MCF 10A (cell line): Measurements from ENCODE around the gene FADS1. TPM values are rescaled to one million over a fixed set of nuclear protein-coding genes. Genes with fewer than 3 reads are reported as not detected.

Experiments
- BruUV-seq: library from RNA; stranded (reverse); fragments of 400-500 nt; replicated peaks from 2 replicates; lab custom pipeline; 2021; lab: Mats Ljungman, UMichigan
- CTCF ChIA-PET: fragments of 300-600 bp; sonication (Branson Sonifier 250); formaldehyde crosslinking; extraction: SDS; loops from one replicate; lab custom pipeline; 2021; ENCODE audit warnings: antibody characterized with exemption, inconsistent platforms; lab: Yijun Ruan, JAX
- POLR2A ChIA-PET: fragments of 300-600, 350-650 bp; sonication (Branson Sonifier 250); formaldehyde crosslinking; extraction: SDS; loops from one replicate; lab custom pipeline; 2020; ENCODE audit warnings: antibody characterized with exemption, inconsistent platforms; lab: Yijun Ruan, JAX
- DNase-seq: peaks from one replicate; pipeline ENCODE4 v3.0.0-alpha.2; 2018; ENCODE audit not compliant: unreplicated experiment
- H3K27ac Mint-ChIP-seq: one replicate; pipeline ENCODE4 v1.8.0; 2022; ENCODE audit warnings: mild to moderate bottlenecking, low read depth, mixed read lengths; ENCODE audit not compliant: unreplicated experiment
- H3K27me3 Mint-ChIP-seq: one replicate; pipeline ENCODE4 v1.8.0; 2022; ENCODE audit warnings: mixed read lengths; ENCODE audit not compliant: insufficient read depth, unreplicated experiment
- H3K36me3 Mint-ChIP-seq: one replicate; pipeline ENCODE4 v1.8.0; 2022; ENCODE audit warnings: mild to moderate bottlenecking, moderate library complexity, mixed read lengths; ENCODE audit not compliant: insufficient read depth, unreplicated experiment
- H3K4me1 Mint-ChIP-seq: one replicate; pipeline ENCODE4 v1.8.0; 2022; ENCODE audit warnings: mixed read lengths; ENCODE audit not compliant: insufficient read depth, unreplicated experiment
- H3K4me3 Mint-ChIP-seq: one replicate; pipeline ENCODE4 v1.8.0; 2022; ENCODE audit warnings: mild to moderate bottlenecking, moderate library complexity, mixed read lengths; ENCODE audit not compliant: unreplicated experiment
- H3K9me3 Mint-ChIP-seq: one replicate; pipeline ENCODE4 v1.8.0; 2022; ENCODE audit warnings: mixed read lengths; ENCODE audit not compliant: unreplicated experiment
- intact Hi-C: fragments of 100-400 bp; cut with micrococcal nuclease; formaldehyde crosslinking; loops from 2 replicates; pipeline ENCODE4 v1.14.1; 2022
- total RNA-seq: library from RNA; stranded (reverse); gene quantifications from 2 replicates; pipeline ENCODE4 v1.2.3, GENCODE V29; 2022
- TF ChIP-seq, protein P1 (sequence below): fragments of 200-600 bp; IDR thresholded peaks from one replicate; pipeline ENCODE4 v1.8.0; 2022; ENCODE audit warnings: antibody characterized with exemption, mild to moderate bottlenecking; ENCODE audit not compliant: unreplicated experiment

Gene FADS1
- total RNA-seq, 1 experiment from 2014 or later, result 27.5 TPM

DNA sequence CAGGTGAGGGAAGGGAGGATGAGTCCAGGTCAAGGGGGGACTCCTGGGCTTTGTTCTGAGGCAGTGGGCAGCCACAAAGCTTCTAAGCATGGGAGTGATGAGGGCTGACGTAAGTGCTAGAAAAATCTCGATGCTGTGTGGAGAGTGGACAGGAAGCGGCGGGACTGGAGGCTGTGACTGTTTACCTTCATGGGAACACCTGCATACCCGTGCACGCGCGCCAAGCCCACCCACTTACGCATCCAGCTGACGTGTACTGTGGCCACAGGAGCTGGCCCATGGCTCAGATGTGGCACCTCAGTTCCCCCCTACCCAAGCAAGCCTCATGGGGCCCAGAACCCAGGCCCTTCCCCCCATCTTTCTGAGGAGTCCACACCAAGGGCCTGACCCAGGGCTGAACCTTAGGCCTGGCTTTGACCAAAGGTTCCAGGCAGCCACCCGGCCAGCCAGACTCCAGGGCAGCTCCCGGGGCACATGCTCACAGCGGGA is 50.4 kb downstream of the FADS1 start:
- no peak overlapping the region for H3K4me3 Mint-ChIP-seq
- intact Hi-C loops, result no loop called here
- H3K4me1 Mint-ChIP-seq, result peaks cover 5% of the 10 kb centered on the region
- H3K36me3 Mint-ChIP-seq, result no peaks in the 10 kb centered on the region
- BruUV-seq, result no TSS peak
- no peak overlapping the region for H3K27ac Mint-ChIP-seq
- POLR2A ChIA-PET, result no interaction called here
- no peaks in the 10 kb centered on the region for H3K9me3 Mint-ChIP-seq
- CTCF ChIA-PET, result interaction anchor here (0.6 to 1.1 kb wide), 5 partner anchors 18 to 453 kb away, joined by 3 to 4 read pairs (median 3); no protein-coding TSS in a partner anchor
- H3K27me3 Mint-ChIP-seq, result peaks cover 10% of the 10 kb centered on the region
- no peak for DNase-seq
- TF ChIP-seq, protein P1, sequence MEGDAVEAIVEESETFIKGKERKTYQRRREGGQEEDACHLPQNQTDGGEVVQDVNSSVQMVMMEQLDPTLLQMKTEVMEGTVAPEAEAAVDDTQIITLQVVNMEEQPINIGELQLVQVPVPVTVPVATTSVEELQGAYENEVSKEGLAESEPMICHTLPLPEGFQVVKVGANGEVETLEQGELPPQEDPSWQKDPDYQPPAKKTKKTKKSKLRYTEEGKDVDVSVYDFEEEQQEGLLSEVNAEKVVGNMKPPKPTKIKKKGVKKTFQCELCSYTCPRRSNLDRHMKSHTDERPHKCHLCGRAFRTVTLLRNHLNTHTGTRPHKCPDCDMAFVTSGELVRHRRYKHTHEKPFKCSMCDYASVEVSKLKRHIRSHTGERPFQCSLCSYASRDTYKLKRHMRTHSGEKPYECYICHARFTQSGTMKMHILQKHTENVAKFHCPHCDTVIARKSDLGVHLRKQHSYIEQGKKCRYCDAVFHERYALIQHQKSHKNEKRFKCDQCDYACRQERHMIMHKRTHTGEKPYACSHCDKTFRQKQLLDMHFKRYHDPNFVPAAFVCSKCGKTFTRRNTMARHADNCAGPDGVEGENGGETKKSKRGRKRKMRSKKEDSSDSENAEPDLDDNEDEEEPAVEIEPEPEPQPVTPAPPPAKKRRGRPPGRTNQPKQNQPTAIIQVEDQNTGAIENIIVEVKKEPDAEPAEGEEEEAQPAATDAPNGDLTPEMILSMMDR, result no peak

DNA sequence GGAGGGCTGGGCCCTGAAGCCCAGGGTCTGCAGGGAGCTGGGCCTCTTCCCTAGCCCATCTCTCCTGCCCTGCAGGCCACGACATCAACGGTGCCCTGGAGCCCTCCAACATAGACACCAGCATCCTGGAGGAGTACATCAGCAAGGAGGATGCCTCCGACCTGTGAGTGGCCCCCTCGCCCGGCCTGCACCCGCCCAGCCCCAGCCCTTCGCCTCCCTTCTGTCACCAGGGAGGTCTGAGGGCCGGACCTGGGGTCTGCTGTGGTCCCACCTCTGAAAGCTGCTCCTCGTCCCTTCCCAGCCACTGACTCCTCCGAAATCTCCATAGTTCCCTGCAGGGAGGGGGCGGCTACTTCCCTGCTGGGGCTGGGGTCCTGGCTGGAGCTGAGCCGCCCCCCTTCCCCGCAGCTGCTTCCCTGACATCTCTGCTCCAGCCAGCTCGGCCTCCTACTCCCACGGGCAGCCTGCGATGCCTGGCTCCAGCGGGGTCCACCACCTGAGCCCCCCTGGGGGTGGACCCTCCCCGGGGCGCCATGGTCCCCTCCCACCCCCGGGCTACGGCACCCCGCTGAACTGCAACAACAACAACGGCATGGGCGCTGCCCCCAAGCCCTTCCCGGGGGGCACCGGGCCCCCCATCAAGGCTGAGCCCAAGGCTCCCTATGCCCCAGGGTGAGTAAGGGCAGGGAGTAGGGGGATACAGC is 51.1 kb downstream of the FADS1 start:
- ChIA-PET CTCF (interaction anchor here (0.9 to 1.4 kb wide), 4 partner anchors 17 to 32 kb away, joined by 3 to 6 read pairs (median 3); no protein-coding TSS in a partner anchor), POLR2A (no interaction called here)
- H3K36me3 Mint-ChIP-seq, result no peaks in the 10 kb centered on the region
- no peak overlapping the region for H3K27ac Mint-ChIP-seq
- intact Hi-C loops, result no loop called here
- no peaks in the 10 kb centered on the region for H3K9me3 Mint-ChIP-seq
- TF ChIP-seq, protein P1, result no peak
- peaks cover 5% of the 10 kb centered on the region for H3K4me1 Mint-ChIP-seq
- no peak for DNase-seq
- no TSS peak for BruUV-seq
- peaks cover 10% of the 10 kb centered on the region for H3K27me3 Mint-ChIP-seq
- H3K4me3 Mint-ChIP-seq, result no peak overlapping the region

DNA sequence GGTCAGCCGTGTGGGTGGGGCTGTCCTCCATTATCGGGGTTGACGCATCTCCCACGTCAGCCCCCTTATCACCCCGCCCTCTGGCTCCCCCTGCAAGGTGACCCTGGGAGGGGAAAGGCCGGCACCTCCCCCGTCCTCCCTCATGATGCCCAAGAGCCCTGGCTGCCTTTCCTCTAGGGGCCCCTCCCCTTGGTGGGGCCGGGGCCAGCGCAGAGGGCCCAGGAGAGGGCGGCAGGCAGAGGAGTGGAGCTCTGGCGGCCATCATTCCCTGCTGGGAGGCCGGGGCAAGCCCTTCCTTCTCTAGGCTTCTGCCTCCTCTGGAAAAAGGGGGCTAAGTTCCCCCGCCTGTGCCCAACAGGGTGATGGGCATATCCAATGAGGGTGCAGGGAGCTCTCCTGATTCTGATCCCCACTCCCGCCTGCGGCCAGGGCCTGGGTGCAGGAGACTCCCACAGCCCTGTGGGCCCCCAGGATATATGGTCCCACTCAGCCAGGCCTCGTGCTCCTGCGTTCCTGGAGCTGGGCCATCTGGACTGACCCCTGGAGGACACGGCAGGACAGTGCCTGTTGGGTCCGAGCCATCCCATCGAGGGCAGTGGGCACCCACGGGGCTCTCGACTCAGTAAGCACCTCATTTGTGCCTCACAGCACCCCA is 52.1 kb downstream of the FADS1 start:
- BruUV-seq, result no TSS peak
- ChIA-PET POLR2A (interaction anchor here (0.6 kb wide), 1 partner anchor 82 kb away, joined by 3 read pairs; no protein-coding TSS in a partner anchor), CTCF (interaction anchor here (1.0 to 1.6 kb wide), 3 partner anchors 16 to 24 kb away, joined by 3 to 6 read pairs (median 5); no protein-coding TSS in a partner anchor)
- no peak overlapping the region for H3K4me3 Mint-ChIP-seq
- H3K27me3 Mint-ChIP-seq, result peaks cover 10% of the 10 kb centered on the region
- no peak for DNase-seq
- H3K27ac Mint-ChIP-seq, result no peak overlapping the region
- H3K9me3 Mint-ChIP-seq, result no peaks in the 10 kb centered on the region
- H3K4me1 Mint-ChIP-seq, result peaks cover 5% of the 10 kb centered on the region
- no peaks in the 10 kb centered on the region for H3K36me3 Mint-ChIP-seq
- TF ChIP-seq, protein P1, result no peak
- intact Hi-C loops, result no loop called here

DNA sequence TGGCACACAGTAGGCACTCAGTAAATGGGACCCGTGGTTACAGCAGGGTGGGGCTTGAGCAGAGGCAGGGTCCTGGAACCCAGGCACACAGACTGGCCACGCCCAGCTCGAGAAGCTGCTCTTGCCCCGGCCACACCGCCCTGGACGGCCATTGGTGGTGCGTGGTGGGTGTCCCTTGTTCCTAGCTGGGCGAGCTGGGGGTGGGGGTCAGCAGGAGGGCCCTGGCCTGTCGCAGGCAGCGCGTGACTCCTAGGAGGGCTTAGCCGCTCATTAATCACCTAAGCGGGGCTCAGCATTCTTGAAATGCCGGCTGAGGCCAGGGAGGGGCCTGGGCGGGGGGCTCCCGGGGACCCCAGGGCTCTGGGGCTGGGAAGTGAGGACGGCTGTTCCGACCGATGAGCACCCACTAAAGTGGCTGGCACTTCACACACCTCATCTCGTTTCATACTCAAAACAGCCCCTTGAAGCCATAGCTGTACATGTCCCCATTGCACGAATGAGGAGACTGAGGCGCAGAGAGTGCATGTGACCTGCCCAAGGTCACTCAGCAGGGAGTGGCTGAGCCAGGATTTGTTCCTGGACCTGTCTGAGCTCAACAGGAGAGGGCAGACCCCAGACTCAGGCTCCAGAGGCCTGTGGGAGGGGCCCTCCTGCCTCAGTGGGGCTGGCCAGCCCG is 52.7 kb downstream of the FADS1 start:
- ChIA-PET CTCF (interaction anchor here (1.6 kb wide), 1 partner anchor 16 kb away, joined by 5 read pairs; no protein-coding TSS in a partner anchor), POLR2A (interaction anchor here (0.6 kb wide), 1 partner anchor 81 kb away, joined by 3 read pairs; no protein-coding TSS in a partner anchor)
- DNase-seq, result no peak
- peaks cover 5% of the 10 kb centered on the region for H3K4me1 Mint-ChIP-seq
- no peaks in the 10 kb centered on the region for H3K36me3 Mint-ChIP-seq
- peaks cover 10% of the 10 kb centered on the region for H3K27me3 Mint-ChIP-seq
- intact Hi-C loops, result no loop called here
- TF ChIP-seq, protein P1, result no peak
- no peaks in the 10 kb centered on the region for H3K9me3 Mint-ChIP-seq
- no TSS peak for BruUV-seq
- H3K4me3 Mint-ChIP-seq, result no peak overlapping the region
- H3K27ac Mint-ChIP-seq, result no peak overlapping the region
